Stimulated activated CD8-positive, alpha-beta memory T cell treated with anti-CD3 and anti-CD28 coated beads, Interleukin-2, amount 100 ng/mL, for 48 hours (primary cell): ENCODE data around the gene PGAP3.

Source experiments
- DNase-seq, 2 donors: peaks; one replicate each; pipeline ENCODE4 v3.0.0-alpha.2; 2020; ENCODE audit warnings: low read depth in 2 of 2

PGAP3 gene

DNA sequence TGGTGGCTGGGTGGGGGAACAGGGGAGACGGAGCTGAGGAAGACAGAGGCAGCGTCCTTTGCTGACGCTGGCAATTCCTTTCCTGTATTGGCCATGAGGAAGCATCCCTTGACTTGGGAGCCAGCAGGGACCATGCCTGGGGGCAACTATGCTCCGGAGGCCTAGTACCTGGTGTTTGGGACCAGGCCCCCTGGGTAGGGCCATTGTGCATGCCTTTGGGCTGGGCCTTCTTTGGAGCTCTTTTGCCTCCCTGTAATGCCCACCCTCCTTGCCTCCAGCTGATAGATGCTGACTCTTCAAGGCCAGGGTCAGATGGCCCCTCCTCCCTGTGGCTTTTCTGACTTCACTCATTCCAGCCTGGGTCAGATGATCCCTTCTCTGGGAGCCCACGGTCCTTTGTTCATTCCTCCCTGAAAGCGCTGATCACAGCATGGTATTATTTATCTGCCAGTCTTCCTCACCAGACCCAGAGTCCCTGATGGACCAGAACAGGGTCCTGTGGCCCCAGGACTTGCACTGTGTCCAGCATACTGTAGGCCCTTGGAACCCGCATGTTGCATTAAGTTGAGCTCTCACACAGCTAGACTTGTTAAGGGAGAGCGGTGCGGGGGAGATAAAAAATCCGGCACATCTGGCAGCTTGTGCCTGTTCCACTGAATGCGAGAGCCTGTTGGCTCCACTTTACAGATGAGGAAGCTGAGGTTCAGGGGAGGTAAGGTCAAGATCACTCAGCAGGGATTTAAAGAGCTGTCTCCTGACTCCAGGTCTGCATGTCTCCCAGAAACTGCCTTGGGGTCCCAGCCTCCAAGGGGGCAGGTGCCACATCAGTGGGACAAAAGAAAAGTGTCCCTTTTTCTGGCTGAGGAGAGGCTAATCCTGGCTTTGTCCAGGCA is 48.0 kb downstream of the PGAP3 start:
- DNase-seq, result no peak

- no peak for DNase-seq
These were observed 48.8 kb downstream of the PGAP3 start for GRCh38 chr17:39639043-39639442.

- DNase-seq, result no peak
These were observed 49.5 kb downstream of the PGAP3 start for GRCh38 chr17:39638317-39638716.

- peak; percentile 90 for DNase-seq
These were observed 50.7 kb downstream of the PGAP3 start, which contains the start of gene STARD3 for GRCh38 chr17:39636927-39637736. Gene STARD3, plus strand, starts transcription at chr17:39637144. Its CDS starts 16,388 bp downstream, at chr17:39653532.

DNA sequence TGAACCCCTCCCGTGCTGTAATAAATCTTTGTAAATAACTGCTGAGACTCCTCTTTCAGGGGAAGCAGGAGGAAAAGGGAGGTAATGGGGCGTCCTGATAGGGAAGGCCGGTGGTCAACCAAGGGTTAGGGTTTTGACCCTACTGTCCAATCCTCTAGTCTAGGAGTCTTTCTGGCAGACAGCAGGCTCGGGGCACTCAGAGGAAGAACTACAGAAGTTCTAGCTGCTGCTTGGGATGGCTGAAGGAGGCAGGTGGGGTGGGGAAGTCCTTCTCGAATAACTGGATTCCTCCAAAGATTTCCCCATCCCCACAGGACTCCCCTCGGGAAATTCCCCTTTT is 51.3 kb downstream of the PGAP3 start:
- DNase-seq, result no peak

GRCh38 chr17:39635614-39636176 is 52.2 kb downstream of the PGAP3 start:
- no peak for DNase-seq

GRCh38 chr17:39634384-39634871 is 53.4 kb downstream of the PGAP3 start:
- DNase-seq, result no peak

- no peak for DNase-seq
These were observed 54.2 kb downstream of the PGAP3 start for GRCh38 chr17:39633570-39634183.

DNA sequence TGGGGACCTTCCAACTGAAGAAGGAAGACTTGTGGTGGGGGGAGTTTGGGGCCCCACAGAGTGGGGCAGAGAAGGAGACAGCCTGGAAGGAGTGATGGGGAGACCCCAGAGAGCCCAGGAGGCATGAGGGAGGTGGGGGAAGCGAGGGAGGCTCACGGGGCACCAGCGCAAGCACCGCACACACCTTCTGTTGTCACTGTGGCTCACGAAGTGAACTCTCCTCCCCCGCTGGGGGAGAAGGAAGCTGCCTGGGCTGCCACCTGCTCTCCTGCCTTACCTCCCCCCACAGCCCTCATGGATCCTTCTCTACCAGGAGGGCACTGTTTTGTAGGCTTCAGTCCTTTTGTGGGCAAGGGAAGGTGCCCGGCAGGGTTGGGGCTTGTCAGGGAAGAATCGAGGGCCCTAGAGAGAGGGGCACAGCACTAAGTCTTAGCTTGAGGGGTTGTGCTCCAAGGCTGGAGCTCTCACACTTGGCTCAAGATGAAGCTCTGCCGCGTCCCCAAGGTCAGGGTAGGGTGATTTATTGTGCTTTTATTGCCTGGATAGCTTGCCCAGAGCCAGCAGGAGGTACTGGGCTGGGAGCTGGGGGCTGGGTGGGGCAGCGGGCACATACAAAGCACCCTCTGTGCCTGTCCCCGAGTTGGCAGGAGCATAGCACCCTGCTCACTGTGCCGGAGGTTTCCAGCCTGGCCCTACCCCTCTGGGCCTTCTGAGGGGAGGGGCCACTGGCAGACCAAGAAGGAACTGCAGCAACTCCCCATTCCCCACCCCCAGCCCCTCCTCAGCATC is 55.5 kb downstream of the PGAP3 start:
- no peak for DNase-seq

DNA sequence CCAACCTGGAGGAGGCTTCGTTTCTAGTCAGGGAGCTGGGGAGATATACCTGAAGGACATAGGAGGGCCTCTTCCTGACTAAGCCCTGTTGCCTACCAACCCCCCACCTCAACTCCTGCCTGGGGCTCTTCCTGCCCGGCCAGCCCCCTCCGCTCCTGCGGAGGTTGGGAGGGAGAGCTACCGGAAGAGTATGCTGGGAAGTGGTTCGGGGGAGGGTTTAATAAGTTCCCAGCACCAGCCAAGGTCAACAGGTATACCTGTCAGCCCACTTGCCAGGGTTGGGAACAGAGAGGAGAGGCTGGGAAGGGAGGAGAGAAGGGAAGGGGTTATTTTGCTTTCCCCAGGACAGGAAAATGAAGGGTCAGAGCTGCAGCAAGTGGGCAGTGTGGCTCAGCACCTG is 56.5 kb downstream of the PGAP3 start:
- DNase-seq, result no peak

GRCh38 chr17:39629898-39630297 is 58.0 kb downstream of the PGAP3 start:
- no peak for DNase-seq

- no peak for DNase-seq
These were observed 58.4 kb downstream of the PGAP3 start for GRCh38 chr17:39629494-39629880.

- DNase-seq, result no peak
These were observed 59.0 kb downstream of the PGAP3 start for GRCh38 chr17:39628655-39629493.

DNA sequence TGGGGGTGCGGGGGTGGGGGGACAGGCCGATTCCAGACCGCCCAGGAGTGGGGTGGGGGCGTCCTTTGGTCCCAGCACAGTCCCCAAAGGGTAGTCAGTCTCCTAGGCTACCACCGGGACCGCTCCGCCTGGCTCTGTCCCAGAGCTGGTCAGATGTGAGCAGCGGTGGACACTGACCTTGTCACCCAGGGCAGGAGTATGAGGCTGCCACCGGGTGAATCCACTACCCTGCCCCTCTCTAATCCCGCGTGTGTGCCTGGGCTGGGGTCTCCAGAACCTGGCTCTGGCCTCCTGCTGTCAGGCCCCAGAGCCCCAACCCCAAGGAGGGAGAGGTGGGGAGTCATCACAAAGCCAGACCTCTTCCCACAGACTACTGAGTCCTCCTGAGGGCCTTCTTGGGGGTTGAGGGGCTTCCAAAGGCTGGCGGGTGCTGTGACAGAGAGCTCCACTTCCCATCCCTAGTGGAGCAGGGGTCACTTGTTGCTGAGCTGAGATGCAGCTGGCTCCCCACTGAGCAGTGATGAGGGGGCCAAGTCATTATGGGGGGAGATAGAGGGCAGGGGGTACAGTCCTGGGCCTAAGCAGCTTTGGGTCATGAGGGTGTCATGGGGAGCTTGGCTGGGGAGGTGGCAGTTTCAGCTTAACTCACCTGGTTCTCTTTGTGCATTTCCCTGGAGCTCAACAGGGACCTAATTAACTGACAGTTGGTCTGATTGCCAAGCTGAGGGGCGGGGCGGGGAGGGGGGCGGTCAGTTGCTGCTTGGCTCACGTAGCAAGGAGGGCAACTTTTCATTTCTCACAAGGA is 59.9 kb downstream of the PGAP3 start:
- DNase-seq, result no peak

DNA sequence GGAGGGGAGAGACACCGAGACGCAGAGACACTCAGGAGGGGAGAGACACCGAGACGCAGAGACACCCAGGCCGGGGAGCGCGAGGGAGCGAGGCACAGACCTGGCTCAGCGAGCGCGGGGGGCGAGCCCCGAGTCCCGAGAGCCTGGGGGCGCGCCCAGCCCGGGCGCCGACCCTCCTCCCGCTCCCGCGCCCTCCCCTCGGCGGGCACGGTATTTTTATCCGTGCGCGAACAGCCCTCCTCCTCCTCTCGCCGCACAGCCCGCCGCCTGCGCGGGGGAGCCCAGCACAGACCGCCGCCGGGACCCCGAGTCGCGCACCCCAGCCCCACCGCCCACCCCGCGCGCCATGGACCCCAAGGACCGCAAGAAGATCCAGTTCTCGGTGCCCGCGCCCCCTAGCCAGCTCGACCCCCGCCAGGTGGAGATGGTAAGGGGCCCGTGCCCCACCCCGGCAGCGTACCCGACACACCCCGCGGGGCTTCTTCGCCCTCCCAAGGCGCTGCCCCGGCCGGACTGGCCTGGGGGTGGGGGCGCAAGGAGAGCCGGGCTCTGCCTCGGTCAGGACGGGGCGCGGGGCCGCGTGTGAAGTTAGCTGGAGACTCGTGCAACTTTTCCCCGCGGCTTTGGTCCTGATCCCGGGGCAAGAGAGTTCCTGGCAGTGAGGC is 60.7 kb downstream of the PGAP3 start:
- DNase-seq, result no peak

DNA sequence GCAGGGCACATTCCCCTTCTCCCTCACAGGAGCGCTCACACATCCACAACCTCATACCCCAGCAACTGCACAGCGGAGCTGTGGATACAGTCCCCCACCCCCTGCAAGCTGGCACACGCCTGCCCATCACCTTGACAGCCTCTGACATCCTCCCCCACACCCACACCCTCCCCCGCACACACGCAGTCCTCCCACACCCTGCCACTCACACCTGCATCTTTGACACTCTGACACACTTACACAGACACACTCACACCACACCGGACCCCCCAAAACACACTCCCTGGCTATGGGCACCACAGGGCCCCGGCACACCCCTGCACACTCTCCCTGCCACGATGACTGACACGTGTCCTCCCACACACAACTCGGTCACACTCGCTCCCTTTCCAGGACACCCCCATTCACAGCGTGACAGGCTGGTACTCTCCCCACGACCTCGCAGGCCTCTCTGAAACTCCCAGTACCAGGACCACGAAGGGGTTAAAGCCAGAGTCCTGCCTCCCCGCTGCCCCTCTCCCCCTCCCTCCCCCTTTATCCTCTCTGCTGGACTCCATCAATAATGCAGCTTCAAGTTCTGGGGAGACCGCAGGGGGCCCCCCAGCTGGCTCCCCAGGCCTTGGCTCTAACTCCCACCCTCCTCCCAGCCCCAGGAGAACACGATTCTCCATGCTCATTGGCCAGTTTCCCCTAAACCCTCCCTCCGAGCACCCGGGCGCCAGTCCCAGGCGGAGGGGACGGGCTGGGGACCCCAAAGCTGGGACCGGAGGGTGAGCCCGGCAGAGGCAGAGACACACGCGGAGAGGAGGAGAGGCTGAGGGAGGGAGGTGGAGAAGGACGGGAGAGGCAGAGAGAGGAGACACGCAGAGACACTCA is 61.4 kb downstream of the PGAP3 start, which contains the start of gene PPP1R1B:
TSS of gene PPP1R1B (plus strand) at position 782 of the 876 bp plus-strand sequence. CDS start 441 bp downstream, outside the sequence.
- DNase-seq, result no peak

DNA sequence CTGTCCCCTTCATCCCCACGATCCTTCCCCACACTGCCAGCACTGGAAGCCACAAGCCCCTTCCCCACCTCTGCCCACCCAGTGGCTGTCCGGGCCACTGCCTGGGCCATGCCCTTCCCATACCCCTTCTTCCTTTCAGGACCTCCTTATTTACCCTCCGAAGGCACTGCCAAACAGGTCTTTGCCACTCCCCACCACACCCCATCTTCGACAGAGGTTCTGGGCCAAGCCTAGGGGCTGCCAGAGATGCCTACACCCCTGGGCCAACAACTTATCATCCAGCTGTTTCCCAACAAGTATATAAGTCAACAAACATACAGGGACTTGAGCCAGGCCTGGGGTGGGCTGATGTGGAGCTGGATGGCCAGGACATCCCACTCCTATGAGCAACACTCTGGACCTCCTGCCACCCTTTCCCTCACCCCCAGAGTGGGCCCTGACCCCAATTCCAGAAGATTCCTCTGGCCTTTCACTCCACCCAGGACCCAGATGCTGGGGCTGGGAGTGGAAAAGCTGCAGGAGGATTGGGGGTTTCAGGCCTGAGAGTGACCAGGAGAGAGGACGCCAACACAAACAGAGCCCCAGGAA is 62.6 kb downstream of the PGAP3 start:
- DNase-seq, result no peak
